ENCODE measurements around the gene NT5DC1.

The NT5DC1 gene

GRCh38 chr6:116175344-116175743, 74.7 kb downstream of the NT5DC1 start:
- H3K27me3 ChIP-seq: no peaks in the 10 kb centered on the region
- H3K9me3 ChIP-seq: peaks cover 7% of the 10 kb centered on the region
- H3K27ac ChIP-seq: no peak overlapping the region
- no peak for TF ChIP-seq CTCF (IDR thresholded peaks at IDR 0.05)
- H3K4me1 ChIP-seq (ENCODE audit: control insufficient read depth in 1 of 2, insufficient read depth in 1 of 2, low read depth in 1 of 2, low read length in 1 of 2): no peaks in the 10 kb centered on the region
- H3K4me3 ChIP-seq (ENCODE audit: low read depth in 1 of 2, low read length in 1 of 2): no peak overlapping the region
- H3K36me3 ChIP-seq: no peaks in the 10 kb centered on the region

- no peak overlapping the region for H3K27ac ChIP-seq
Measured at GRCh38 chr6:116176596-116176995, 75.9 kb downstream of the NT5DC1 start.

DNA sequence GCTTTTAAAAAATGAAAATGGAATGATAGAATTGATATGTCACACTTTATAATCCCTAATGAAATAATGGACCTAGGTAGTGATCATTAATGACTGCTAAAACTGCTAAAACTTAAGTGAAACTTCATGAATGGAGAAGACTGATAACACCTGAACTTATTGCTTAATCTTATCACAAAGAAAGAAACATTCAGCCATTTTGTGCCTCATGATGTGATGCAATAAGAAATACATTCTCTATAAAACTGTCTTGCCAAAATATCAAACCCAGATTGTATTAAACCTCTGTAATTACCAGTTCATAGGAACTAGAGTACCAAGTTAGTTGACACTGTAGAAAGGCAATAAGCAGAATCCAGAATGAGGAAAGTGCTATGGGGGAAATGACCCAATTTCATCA, 79.7 kb downstream of the NT5DC1 start:
- TF ChIP-seq CTCF (IDR thresholded peaks at IDR 0.05): no peak

More at GRCh38 chr6:116176596-116176995, 75.9 kb downstream of the NT5DC1 start:
- Histone ChIP-seq H3K4me1 (ENCODE audit: control insufficient read depth in 1 of 2, insufficient read depth in 1 of 2, low read depth in 1 of 2, low read length in 1 of 2) (no peaks in the 10 kb centered on the region), H3K9me3 (peaks cover 7% of the 10 kb centered on the region), H3K36me3 (no peaks in the 10 kb centered on the region), H3K4me3 (ENCODE audit: low read depth in 1 of 2, low read length in 1 of 2) (no peak overlapping the region), H3K27me3 (no peaks in the 10 kb centered on the region)
- TF ChIP-seq CTCF (IDR thresholded peaks at IDR 0.05): no peak

DNA sequence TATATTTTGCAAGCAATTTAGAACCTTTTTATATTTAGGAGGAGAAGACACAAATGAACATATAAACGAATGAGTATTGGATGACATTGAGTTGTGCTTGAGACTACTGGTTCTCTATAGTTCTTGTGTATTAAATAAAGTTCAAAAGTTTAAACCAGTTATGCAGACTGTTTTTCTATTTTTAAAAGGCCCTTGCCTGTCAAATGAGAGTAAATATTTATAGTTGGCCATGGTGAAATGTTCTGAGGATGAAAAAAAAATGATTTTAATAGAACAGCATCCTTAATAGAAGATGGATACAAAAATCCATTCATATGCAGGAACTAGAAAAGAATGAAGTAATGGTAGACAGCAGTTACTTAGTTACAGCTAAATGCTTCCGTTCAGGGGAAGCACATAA, 88.8 kb downstream of the NT5DC1 start:
- Histone ChIP-seq H3K27ac (no peak overlapping the region), H3K4me1 (ENCODE audit: control insufficient read depth in 1 of 2, insufficient read depth in 1 of 2, low read depth in 1 of 2, low read length in 1 of 2) (no peaks in the 10 kb centered on the region), H3K27me3 (no peaks in the 10 kb centered on the region), H3K4me3 (ENCODE audit: low read depth in 1 of 2, low read length in 1 of 2) (no peak overlapping the region), H3K9me3 (no peaks in the 10 kb centered on the region), H3K36me3 (no peaks in the 10 kb centered on the region)
- no peak for TF ChIP-seq CTCF (IDR thresholded peaks at IDR 0.05)

More for the DNA sequence above, 79.7 kb downstream of the NT5DC1 start:
- H3K27me3 ChIP-seq: no peaks in the 10 kb centered on the region
- H3K4me1 ChIP-seq (ENCODE audit: control insufficient read depth in 1 of 2, insufficient read depth in 1 of 2, low read depth in 1 of 2, low read length in 1 of 2): no peaks in the 10 kb centered on the region
- no peaks in the 10 kb centered on the region for H3K36me3 ChIP-seq
- H3K9me3 ChIP-seq: peaks cover 7% of the 10 kb centered on the region
- H3K4me3 ChIP-seq (ENCODE audit: low read depth in 1 of 2, low read length in 1 of 2): no peak overlapping the region
- no peak overlapping the region for H3K27ac ChIP-seq

GRCh38 chr6:116190550-116190949, 89.9 kb downstream of the NT5DC1 start:
- Histone ChIP-seq H3K27me3 (no peaks in the 10 kb centered on the region), H3K36me3 (no peaks in the 10 kb centered on the region), H3K27ac (no peak overlapping the region), H3K4me3 (ENCODE audit: low read depth in 1 of 2, low read length in 1 of 2) (no peak overlapping the region), H3K4me1 (ENCODE audit: control insufficient read depth in 1 of 2, insufficient read depth in 1 of 2, low read depth in 1 of 2, low read length in 1 of 2) (no peaks in the 10 kb centered on the region), H3K9me3 (no peaks in the 10 kb centered on the region)
- no peak for TF ChIP-seq CTCF (IDR thresholded peaks at IDR 0.05)

DNA sequence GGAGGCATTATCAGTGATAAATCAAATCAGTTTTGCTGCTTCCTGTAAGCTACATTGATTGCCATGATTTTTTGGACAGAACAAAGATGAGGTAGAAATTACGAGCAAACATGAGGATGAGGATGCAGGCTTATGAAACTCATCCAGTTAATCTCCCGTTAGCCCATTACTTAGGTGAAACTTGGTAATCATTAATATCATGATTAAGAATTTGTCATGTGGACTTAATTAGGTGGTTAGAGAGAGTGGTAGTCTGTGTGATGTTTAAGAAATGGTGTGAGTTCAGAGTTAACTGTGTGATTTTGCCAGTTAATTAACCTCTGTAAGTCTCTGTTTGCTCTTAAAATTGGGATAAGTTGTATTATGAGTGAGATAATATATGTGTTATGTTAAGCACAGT, 91.2 kb downstream of the NT5DC1 start:
- Histone ChIP-seq H3K27ac (no peak overlapping the region), H3K36me3 (no peaks in the 10 kb centered on the region), H3K4me3 (ENCODE audit: low read depth in 1 of 2, low read length in 1 of 2) (no peak overlapping the region), H3K27me3 (no peaks in the 10 kb centered on the region), H3K9me3 (no peaks in the 10 kb centered on the region), H3K4me1 (ENCODE audit: control insufficient read depth in 1 of 2, insufficient read depth in 1 of 2, low read depth in 1 of 2, low read length in 1 of 2) (no peaks in the 10 kb centered on the region)
- no peak for TF ChIP-seq CTCF (IDR thresholded peaks at IDR 0.05)

Measured in neutrophil (primary cell).